Vagina (tissue), 2 donors: ENCODE measurements around the gene GIGYF1. TPM values are rescaled to one million over a fixed set of nuclear protein-coding genes. Genes with fewer than 3 reads are reported as not detected.
"Not testable (repeated sequence)": the region's sequence is repeated elsewhere in the genome, so short reads cannot be mapped to it uniquely, and the experiment has no call there.

ENCODE experiments used
- DNase-seq, 2 donors: peaks; one replicate each; pipeline ENCODE4 v3.0.0-alpha.2; 2017; ENCODE audit errors: extremely low spot score in 2 of 2
- H3K27ac ChIP-seq: fragments of 200-600 bp; sonication (generic); one replicate; pipeline ENCODE4 v1.5.1; 2019
- H3K27me3 ChIP-seq: fragments of 200-600 bp; sonication (generic); one replicate; pipeline ENCODE4 v1.5.1; 2019
- H3K36me3 ChIP-seq, 2 donors: fragments of 200-600 bp; sonication (generic); one replicate each; pipeline ENCODE4 v1.5.1; 2017 to 2019
- H3K4me1 ChIP-seq: fragments of 200-600 bp; sonication (generic); one replicate; pipeline ENCODE4 v1.5.1; 2019
- H3K4me3 ChIP-seq, 2 donors: fragments of 200-600 bp; sonication (generic); 1 replicate in 1 of 2; 2 replicates in 1 of 2; pipeline ENCODE4 v1.5.1; 2016 to 2019
- H3K9me3 ChIP-seq: fragments of 200-600 bp; sonication (generic); one replicate; pipeline ENCODE4 v1.5.1; 2019
- POLR2A ChIP-seq, 2 donors: fragments of 450-650 bp; IDR thresholded peaks; one replicate each; pipeline ENCODE4 v1.6.1; 2017; ENCODE audit warnings: antibody characterized with exemption in 2 of 2, mild to moderate bottlenecking in 2 of 2, moderate library complexity in 2 of 2
- POLR2AphosphoS5 ChIP-seq, 2 donors: sonication (generic); formaldehyde crosslinking; IDR thresholded peaks; one replicate each; pipeline ENCODE4 v1.9.0; 2017; ENCODE audit warnings: antibody characterized with exemption in 2 of 2, mild to moderate bottlenecking in 2 of 2, low read depth in 1 of 2; ENCODE audit not compliant: insufficient read depth in 1 of 2
- intact Hi-C: fragments of 100-400 bp; cut with DNase I; formaldehyde crosslinking; loops from one replicate; pipeline ENCODE4 v1.15.1; 2023
- total RNA-seq: library from RNA; depleted of rRNA; stranded (reverse); fragments of >200 nt; gene quantifications from one replicate; pipeline ENCODE4 v1.2.3, GENCODE V29; 2016
- TF ChIP-seq, protein P1 (sequence below), 3 experiments: fragments of 450-650 bp in 2 of 3; fragments of 200-600 bp in 1 of 3; sonication (generic) in 1 of 3; IDR thresholded peaks; one replicate each; pipeline ENCODE4 v1.5.1; 2017 to 2019; ENCODE audit warnings: antibody characterized with exemption in 3 of 3, mild to moderate bottlenecking in 2 of 3, moderate library complexity in 2 of 3

The GIGYF1 gene
- total RNA-seq, 1 donor from 2014 or later = 20.6 TPM

DNA sequence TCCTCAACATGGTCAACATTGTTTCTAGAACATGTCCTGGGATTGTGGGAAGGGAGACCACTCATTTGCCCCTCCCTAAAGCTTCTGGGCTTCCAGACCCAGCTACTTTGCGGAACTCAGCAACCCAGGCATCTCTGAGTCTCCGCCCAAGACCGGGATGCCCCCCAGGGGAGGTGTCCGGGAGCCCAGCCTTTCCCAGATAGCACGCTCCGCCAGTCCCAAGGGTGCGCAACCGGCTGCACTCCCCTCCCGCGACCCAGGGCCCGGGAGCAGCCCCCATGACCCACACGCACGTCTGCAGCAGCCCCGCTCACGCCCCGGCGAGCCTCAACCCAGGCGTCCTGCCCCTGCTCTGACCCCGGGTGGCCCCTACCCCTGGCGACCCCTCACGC, 26.2 kb upstream of the GIGYF1 start, which contains the start of gene EPO:
EPO (plus strand) TSS at position 190 of the 392 bp plus-strand sequence. CDS start 513 bp downstream, outside the sequence.
- TF ChIP-seq POLR2AphosphoS5 (IDR thresholded peaks at IDR 0.05; ENCODE audit: insufficient read depth in 1 of 2, low read depth in 1 of 2) = no peak
- TF ChIP-seq, protein P1, sequence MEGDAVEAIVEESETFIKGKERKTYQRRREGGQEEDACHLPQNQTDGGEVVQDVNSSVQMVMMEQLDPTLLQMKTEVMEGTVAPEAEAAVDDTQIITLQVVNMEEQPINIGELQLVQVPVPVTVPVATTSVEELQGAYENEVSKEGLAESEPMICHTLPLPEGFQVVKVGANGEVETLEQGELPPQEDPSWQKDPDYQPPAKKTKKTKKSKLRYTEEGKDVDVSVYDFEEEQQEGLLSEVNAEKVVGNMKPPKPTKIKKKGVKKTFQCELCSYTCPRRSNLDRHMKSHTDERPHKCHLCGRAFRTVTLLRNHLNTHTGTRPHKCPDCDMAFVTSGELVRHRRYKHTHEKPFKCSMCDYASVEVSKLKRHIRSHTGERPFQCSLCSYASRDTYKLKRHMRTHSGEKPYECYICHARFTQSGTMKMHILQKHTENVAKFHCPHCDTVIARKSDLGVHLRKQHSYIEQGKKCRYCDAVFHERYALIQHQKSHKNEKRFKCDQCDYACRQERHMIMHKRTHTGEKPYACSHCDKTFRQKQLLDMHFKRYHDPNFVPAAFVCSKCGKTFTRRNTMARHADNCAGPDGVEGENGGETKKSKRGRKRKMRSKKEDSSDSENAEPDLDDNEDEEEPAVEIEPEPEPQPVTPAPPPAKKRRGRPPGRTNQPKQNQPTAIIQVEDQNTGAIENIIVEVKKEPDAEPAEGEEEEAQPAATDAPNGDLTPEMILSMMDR (IDR thresholded peaks at IDR 0.05) = no peak
- no peak for TF ChIP-seq POLR2A (IDR thresholded peaks at IDR 0.05)
- no peak for DNase-seq
- Histone ChIP-seq H3K27ac (no peak within 1 kb of the TSS), H3K27me3 (peaks cover 4% of the 10 kb centered on the region), H3K4me3 (peak within 1 kb of the TSS; percentile 7 to 30), H3K36me3 (no peaks in the 10 kb centered on the region), H3K4me1 (peaks cover 20% of the 10 kb centered on the region), H3K9me3 (no peaks in the 10 kb centered on the region)
- intact Hi-C loops = no loop called here

DNA sequence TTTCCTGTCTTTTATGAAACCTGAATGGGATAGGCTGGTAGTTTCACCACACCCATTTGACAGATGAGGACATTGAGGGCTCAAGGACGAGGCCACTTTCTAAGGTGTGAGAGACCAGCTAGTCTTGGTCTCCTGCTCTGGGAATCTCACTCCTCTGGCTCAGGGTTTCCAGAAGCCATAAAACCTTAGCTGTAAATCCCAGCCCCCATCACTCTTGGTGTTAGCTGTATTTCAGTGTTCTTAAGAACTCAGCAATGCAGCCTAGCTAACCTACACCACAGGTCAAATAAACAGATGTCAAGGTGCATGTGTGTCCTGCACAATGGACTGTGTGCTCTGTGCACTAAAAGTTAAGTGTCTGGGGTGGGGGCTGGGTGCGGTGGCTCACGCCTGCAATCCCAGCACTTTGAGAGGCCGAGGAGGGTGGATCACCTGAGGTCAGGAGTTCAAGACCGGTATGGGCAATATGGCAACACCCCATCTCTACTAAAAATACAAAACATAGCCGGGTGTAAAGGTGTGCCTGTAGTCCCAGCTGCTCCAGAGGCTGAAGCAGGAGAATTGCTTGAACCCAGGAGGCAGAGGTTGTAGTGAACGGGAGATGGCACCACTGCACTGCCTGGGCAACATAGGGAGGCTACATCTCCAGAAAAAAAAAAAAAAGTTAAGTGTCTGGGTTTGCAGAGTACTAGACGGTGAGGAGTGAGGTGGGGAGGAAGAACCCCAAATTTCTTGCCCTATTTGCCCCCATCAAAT, 25.7 kb upstream of the GIGYF1 start:
- peaks cover 4% of the 10 kb centered on the region for H3K27me3 ChIP-seq

DNA sequence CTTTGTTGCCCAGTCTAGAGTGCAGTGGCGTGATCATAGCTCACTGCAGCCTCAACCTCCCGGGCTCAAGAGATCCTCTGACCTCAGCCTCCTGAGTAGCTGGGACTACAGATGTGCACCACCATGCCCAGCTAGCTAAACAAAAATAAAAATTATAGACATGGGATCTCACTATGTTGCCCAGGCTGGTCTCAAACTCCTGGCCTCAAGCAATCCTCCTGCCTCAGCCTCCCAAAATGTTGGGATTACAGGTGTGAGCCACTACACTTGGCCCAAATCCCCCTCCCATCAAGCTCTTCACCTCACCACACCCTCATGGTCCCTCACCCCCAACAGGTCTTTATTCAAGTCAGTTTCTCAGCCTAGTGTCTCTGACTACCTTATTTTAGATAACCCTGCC, 23.0 kb upstream of the GIGYF1 start:
- H3K27me3 ChIP-seq, H3K9me3 ChIP-seq, H3K4me3 ChIP-seq, H3K36me3 ChIP-seq, intact Hi-C loops, H3K27ac ChIP-seq, DNase-seq: not testable (repeated sequence)
- H3K4me1 ChIP-seq = peaks cover 14% of the 10 kb centered on the region

More for the DNA sequence above, 25.7 kb upstream of the GIGYF1 start:
- Histone ChIP-seq H3K9me3 (no peaks in the 10 kb centered on the region), H3K27ac (no peak overlapping the region), H3K4me1 (peaks cover 14% of the 10 kb centered on the region), H3K36me3 (no peaks in the 10 kb centered on the region), H3K4me3 (peak overlapping the region in 1 of 2 donors; percentile 30)
- TF ChIP-seq POLR2A (IDR thresholded peaks at IDR 0.05) (no peak), POLR2AphosphoS5 (IDR thresholded peaks at IDR 0.05; ENCODE audit: insufficient read depth in 1 of 2, low read depth in 1 of 2) (no peak)
- TF ChIP-seq, protein P1 (IDR thresholded peaks at IDR 0.05) = no peak
- no peak for DNase-seq
- intact Hi-C loops = no loop called here

DNA sequence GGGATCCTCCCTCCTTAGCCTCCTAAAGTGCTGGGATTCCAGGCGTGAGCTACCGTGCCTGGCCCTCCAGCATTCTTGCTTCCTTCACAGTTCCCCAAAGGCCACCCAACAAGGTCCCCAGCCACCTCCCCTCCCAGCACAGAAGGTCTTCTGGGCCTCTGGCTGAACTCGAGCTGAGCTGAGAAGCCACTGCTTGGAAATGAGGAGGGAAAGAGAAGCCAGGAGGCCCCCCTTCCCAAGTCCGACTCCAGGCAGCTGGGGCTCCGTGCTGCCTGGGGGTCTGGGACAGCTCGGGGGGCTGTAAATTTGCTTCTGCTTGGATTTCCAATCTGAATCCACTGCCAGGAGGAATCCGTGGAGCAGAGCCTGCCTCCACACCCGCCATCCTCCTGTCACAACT, 20.7 kb upstream of the GIGYF1 start:
- DNase-seq = no peak
- no peaks in the 10 kb centered on the region for H3K4me1 ChIP-seq
- no peaks in the 10 kb centered on the region for H3K36me3 ChIP-seq
- H3K27me3 ChIP-seq = peaks cover 4% of the 10 kb centered on the region
- no peaks in the 10 kb centered on the region for H3K9me3 ChIP-seq
- TF ChIP-seq POLR2A (IDR thresholded peaks at IDR 0.05) = no peak
- TF ChIP-seq, protein P1 (IDR thresholded peaks at IDR 0.05) = no peak
- TF ChIP-seq POLR2AphosphoS5 (IDR thresholded peaks at IDR 0.05; ENCODE audit: insufficient read depth in 1 of 2, low read depth in 1 of 2) = no peak
- no peak overlapping the region for H3K27ac ChIP-seq
- intact Hi-C loops = no loop called here
- no peak overlapping the region for H3K4me3 ChIP-seq

DNA sequence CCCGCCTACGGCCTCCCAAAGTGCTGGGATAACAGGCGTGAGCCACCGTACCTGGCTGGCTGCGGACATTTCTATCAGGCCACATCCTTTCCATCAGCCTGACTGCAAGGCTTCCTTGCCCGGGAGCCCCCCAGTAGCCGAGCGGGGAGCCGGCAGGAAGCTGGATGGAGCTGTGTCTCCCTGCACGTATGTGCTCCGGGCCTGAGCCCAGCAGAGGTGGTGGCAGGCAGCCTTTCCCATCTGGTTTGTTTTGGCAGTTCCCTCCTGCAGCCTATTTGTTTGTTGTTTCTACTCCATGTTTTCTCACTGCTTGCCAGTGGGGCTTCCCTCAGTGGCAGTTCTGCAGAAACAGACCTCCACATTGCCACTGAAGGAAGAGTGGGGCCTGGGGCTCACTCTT, 17.3 kb upstream of the GIGYF1 start:
- Histone ChIP-seq H3K27me3 (no peaks in the 10 kb centered on the region), H3K9me3 (no peaks in the 10 kb centered on the region), H3K27ac (no peak overlapping the region), H3K4me1 (peaks cover 16% of the 10 kb centered on the region), H3K4me3 (no peak overlapping the region), H3K36me3 (peaks cover 0 to 4% of the 10 kb centered on the region in 2 donors)
- no peak for TF ChIP-seq POLR2A (IDR thresholded peaks at IDR 0.05)
- TF ChIP-seq, protein P1 (IDR thresholded peaks at IDR 0.05) = no peak
- no peak for TF ChIP-seq POLR2AphosphoS5 (IDR thresholded peaks at IDR 0.05; ENCODE audit: insufficient read depth in 1 of 2, low read depth in 1 of 2)
- intact Hi-C loops = no loop called here
- DNase-seq = no peak
